CD4-positive, alpha-beta T cell treated with Interleukin-15 for 1 hour (primary cell): Measurements from ENCODE around the gene CCDC13.

ENCODE experiments used
- DNase-seq: peaks from one replicate; pipeline ENCODE4 v3.0.0-alpha.2; 2020

The CCDC13 gene

DNA sequence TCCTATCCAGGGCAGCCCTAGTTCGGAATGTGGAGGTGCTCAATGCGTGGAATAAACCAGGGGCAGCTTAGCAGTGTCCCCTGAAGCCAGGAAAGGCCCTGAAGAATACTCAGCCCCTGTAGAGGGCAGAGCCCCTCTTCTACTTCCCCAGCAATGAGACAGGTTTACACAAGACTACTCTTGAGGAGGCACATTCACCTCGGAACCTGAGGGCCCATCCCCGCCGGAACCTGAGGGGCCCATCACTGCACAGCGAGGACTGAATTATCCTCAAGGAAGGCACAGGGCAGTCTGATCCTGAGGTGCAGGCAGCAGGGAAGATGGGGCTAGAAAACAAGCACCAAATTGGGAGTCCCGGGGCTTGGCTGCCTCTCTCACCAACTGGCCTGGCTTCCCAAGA, 22.2 kb downstream of the CCDC13 start:
- no peak for DNase-seq

DNA sequence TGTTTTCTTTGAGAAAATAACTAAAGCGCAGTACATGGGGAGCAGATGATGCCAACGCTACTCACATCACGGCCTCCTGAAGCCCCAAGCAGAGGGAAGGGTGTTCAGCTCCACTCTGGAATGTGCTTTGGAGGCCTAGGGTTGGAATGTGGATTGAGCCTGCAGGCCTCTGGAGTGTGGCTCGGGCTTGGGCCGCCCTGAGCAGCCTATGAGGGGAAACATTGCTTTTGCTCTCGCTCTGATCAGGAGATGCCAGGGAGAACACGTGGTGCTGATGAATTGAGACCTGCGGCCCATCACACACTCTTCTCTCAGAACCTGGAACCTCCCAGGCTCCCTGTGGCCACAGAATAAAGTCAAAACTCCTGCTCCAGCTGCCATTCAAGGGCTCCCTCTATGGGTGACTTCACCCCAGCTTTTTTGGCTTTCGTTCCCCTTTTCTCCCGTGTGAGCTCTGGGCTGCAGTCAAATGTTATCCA, 23.3 kb downstream of the CCDC13 start:
- no peak for DNase-seq

DNA sequence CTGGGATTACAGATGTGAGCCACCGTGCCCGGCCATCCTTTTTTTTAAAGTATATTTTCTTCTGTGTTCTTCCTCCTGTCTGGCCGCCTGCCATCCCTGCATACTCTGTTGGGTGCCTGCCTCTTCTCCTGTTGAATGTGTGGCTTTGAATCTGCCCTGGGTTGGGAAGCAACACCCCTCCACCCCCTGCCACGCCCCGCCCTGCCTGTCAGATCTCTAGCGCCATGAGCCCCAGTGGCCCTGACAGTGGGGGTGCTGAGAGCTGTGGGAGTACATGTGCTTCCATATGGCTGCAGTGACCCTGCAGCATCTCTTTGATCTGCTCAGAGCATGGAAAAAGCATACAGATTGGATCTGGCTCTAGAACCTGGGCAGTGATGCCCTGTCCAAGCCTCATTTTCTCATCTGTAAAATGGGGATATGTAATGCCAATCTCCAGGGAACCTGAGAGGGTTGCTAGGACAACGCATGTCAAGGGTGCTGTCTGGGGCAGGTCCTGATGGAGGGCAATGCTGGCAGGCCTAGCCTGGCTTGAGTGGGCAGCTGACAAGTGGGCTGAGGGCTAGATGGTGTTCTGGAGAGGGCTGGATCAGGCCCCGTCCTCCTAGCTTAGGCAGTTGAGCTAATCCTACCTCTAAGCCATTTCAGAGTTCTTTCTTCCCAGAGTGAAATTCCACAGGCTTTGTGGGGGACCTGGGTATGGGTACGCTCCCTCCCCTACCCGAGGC, 23.9 kb downstream of the CCDC13 start:
- no peak for DNase-seq

DNA sequence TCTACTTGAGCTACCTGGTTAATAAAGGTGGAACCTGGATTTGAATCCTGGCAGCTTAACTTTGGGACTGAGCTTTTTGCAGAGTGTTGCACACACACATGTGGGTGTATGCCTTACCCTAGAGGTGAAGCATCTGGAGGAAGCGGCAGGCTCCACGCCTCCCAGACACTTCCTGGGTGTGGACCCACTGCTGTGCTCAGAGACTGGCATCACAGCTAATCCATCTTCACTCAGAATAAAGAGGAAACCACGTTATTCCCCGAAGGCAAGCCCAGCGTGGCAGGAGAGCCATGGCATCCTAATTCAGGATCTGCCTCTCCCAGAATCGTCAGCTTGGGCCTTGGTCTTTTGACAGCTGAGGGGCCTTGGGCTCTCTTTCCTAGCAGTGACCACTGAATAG, 25.5 kb downstream of the CCDC13 start:
- peak; percentile 46 for DNase-seq

DNA sequence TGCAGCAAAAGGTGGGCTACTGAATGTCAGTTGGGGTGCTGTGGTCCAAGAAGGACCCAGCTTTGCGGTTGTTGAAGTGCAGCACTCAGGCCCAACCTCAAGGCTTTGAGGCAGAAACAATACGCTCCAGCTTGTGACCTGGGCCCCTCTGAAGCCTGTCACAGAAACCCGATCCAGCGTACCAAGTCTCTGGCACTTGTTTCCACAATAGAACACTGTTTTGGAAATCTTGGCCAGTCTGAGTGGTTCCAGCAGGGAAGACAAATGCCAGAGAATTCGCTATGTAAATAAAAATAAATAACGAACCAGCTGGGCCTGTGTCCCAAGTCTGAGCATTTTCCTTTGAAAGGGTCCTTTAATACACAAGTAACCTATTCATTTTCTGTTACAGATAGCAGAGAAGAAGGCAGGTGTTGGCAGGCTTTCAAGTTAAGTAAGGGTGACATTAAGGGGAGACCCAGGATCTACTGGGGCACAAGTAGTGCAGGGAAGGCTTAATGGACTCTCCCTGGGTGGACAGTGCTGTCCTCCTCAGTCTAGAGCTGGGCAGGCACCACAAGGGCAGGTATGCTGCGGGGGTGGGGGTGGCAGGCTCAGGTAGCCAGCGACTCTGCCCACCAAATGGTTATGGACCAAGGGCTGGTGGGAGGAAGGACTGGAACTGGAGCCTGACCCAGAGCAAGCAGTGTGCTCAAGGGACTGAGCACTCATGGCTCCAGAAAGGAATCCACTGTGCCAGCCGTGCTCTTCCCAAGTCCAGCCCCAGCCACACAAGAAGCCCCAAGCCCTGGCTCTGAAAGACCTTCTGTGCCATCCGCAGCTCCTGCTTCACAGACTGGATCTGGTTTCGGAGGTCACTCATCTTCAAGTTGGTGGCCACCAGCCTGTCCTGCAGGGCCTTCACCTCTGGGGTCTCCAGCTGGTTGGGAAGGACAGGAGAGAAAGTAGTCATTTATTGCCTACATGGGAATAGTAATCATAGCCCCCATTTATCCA, 26.3 kb downstream of the CCDC13 start:
- no peak for DNase-seq

DNA sequence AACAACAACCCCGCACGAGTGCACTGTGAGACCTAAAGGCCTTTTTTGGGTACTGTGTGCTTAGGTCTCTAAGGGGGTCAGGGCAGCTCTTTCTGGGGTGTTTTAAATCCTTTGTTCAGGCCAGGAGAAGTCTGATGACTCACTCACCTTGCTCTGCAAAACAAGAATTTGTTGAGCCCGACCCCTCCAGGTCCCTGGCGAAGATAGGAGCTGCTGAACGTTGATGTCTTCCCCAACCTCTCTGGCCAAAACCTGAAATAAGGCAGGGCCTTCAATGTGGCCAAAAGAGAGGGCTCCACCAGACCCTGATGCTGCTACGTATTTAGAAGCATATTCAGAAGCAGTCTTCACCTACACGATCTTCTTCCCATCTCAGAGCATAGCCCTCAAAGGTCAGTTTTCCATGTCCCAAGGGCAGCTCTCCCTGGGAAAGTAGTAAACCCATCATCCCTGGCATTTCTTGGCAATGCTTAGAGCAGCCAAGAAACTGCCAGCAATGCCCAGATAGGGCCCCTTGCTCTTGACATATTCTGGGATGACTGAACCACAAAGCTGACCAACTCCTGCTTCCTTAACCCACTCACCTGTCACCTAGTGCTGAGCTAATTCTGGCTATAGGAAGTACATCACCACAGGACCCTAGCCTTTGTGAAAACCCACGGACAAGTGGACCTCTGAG, 27.1 kb downstream of the CCDC13 start:
- no peak for DNase-seq

DNA sequence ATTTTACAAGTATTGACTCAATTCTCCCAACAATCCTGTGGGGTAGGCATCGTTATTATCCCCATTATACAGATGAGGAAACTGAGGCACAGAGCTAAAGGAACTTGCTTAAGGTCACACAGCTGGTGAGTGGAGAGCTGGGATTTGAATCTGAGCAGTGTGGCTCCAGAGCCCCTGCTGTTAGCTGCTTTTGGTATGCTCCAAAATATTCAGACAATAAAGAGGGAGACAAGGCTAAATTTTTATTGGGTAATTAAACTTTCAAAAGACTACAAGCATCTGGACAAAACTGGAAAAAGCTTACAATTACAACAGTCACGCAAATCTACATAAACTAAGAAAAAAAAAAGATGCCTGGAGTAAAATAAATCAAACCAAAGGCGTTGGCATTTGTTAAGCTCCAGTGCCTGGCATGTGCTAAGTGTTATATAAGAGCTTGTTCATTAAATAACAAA, 27.7 kb downstream of the CCDC13 start:
- no peak for DNase-seq

DNA sequence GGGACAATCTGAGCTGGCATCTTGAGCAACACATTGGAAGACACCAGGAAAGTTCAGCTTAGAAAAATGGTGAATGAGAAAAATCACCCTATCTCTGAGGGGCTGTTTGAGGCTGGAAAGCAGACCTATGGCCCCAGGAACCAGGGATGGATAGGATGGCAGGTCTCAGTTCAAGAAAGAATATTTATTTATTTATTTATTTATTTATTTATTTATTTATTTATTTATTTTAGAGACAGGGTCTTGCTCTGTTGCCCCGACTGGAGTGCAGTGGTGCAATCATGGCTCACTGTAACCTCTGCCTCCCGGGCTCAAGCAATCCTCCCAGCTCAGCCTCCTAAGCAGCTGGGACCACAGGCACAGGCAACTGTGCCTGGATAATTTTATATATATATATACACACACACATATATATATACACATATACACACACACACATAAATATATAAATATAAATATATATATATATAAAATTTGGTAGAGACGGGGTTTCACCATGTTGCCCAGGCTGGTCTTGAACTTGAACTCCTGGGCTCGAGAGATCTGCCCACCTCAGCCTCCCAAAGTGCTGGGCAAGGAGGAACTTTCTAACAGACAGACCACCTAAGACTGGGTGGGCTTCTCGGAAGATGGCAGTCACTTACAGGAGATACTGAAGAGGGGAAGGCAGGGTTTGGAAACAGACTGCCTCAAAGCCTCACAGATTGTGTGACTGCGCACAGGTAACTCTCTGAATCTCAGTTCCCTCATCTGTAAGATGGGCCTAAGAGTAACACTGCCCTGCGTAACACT, 29.7 kb downstream of the CCDC13 start:
- DNase-seq, result no peak

DNA sequence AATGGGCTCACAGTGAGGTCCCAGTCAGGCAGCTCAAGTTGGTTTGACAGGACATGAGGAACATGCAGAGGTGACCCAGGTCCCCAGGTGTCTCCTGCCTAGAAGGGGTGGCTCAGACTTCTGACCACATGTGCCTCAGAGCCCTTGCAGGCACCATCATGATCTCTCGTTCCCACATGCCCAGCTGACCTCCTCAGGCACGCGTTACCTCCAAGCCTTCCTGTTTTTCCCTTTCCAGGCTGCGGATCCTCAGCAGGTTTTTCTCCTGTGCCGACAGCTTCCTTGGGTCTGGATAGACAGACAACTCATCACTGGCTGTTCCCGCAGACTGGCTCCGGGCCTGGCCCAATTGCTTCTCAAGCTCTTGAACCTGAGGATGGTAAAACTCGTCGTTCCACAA, 30.4 kb downstream of the CCDC13 start:
- DNase-seq, result no peak

DNA sequence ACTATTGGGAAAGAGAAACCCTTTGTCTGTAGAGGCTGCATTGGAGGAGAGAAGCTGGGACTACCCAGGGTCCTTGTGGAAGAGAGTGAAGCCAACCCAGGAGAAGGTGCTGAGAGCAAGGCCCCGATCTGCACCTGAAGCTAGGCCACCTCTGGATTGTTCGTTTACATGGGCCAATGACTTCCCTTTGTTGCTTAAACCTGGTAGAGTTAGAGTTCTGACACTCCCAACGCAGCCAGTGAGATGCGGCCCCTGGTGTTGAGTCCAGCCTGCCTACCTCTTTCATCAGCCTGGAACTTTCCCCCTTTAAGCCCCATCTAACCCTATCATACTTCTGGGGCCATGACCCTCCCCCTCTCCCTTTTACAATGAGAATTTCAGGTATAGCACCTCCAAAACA, 30.8 kb downstream of the CCDC13 start:
- DNase-seq, result no peak

DNA sequence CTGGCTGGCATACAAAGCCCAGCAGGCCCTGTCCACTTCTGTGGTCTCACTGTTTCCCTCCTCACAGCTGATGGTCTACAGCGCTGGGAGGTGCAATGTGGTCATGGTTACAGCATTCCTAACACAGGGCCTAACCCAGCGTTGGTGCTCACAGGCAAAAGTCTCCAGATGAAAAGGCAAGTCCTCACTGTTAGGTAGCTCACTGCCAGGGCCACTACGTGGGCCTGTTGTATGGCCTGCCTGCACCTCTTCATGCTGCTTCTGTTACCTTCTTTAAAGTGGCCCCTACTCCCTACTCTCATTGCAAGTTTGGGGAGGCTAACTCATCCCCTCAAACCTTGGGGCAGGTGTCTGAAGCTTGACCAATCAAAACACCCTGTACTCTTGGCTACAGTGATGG, 31.3 kb downstream of the CCDC13 start:
- no peak for DNase-seq

DNA sequence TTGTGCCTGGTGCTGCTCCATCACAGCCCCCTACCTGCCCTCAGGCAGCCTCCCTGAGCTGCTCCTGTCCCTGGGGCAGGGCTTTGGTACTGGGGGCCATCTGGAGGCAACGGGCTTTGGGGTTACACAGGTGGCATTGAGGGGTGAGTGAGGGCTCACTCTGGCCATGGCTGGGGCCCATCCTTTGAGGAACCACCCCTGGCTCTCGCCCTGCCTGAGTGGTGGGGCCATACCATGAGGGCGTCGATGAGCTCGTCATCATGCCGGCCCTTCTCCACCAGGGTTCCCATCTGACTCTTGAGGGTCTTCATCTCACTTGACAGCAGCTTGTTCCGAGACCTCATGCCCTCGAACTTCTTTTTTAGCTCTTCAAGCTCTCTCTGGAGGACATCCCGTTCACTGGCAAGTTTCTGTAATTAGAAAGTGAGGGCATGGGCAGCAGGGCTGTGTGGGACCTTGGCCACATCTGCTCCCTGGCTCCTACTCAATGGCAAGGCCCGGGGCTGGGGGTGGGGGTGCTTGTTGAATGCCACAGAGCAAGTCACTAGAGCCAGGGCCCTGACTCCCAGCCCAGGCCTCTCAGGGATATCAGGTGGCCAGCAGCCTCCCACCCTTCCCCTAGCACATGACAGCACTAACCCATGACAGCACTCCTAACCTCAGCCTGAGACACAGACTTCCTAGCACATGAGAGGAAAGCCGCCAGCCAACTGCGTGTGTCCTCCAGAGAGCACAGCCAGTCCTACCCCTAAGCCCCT, 33.5 kb downstream of the CCDC13 start:
- no peak for DNase-seq

DNA sequence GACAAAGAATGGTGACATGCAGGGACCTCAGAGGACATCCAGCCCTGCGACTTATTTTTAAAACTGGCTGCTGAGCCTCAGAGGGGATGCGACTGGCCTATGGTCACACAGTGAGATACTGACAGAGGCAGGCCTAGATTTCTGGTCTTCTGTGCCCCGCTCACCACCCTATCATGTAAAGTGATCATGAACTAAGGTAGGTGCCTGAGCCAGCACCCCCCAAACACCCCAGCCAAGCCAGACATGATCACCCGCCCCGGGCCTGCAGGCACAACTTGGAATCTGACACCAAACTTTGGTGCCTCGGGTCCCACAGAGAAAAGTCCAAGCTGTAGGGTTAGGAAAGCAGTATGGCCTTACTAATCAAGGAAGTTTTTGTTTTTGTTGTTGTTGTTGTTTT, 36.5 kb downstream of the CCDC13 start:
- no peak for DNase-seq

DNA sequence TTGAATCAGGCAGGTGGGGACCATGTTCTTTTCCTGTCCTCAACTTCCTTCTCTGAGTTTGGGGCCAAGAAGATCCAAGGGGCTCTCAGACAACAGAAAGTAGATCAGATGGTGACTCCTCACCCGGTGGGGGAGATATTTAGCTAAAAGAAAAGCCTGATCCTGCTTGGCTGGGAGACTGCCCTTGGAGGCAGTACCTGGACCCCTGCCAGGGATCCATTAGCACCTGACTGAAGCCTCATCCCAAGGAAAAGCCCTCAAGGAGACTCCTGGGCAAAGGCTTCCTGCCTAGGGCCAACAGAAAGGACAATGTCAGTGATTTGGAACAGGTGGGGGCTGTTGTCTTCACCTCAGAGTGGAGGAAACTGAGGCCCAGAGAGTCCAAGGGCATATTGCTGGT, 37.0 kb downstream of the CCDC13 start:
- DNase-seq, result no peak

DNA sequence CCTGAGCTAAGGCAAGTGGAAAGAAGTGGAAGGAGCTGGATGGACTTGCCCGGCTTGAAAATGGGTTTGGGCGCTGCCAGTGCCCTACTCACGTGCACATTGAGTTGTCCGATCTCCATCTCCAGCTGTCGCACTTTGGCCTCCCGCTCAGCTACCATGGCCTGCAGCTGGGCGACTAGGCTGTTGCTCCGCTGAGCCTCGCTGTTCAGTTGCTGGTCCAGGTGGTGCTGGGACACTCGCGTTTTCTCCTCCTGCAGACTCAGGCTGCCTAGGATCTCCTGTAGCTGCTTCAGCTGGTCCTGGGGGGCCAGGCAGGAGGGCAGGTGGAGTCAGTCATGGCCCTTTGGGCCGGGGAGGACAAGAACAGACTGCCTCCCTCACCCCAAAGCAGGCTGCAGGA, 37.4 kb downstream of the CCDC13 start:
- DNase-seq, result no peak

DNA sequence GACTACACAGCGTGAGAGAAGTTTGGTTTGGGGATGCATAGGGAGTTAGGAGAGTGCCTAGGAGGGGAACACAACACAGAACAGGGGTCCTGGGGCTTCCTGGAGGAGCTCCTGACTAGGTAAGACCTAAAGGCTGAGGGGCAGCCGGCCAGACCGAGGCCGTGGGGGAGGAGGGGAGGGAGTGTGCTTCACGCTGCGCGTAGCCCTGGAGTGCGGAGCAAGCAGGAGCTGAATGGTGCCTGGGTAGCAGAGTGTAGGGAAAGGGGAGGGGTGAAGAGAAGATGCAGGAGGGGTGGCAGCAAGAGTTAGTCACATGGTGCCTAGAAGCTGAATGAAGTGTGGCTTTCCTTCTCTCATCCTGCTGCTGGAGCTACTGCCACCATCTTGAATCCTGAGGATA, 38.0 kb downstream of the CCDC13 start:
- no peak for DNase-seq

DNA sequence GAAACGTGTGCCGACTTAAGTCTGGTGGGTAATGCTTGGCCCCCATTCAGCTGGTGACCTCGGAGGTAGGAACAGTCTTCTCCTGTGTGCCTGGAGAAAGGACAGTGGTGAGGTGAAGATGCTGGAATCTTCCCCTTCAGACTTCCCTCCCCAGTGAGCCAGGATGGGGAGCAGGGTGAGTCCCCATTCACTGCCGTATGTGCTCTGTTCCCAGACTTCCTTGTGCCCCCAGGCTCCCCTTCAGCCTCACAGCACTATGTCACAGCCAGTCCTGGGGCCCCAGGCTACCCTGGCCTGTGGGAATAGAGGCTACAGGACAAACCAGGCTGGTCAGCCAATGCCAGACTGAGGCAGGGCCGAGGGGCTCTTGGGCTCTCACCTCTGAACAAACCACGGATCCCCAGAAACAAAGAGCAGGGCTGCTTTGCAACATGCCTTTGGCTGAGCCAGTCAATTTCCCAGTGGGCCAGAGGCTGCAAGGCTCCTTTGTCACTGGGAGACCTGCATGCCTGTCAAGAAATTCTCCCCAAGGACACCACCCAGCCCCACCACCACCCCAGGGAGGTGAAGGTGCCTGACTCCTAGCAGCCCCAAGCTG, 38.7 kb downstream of the CCDC13 start:
- DNase-seq, result no peak

DNA sequence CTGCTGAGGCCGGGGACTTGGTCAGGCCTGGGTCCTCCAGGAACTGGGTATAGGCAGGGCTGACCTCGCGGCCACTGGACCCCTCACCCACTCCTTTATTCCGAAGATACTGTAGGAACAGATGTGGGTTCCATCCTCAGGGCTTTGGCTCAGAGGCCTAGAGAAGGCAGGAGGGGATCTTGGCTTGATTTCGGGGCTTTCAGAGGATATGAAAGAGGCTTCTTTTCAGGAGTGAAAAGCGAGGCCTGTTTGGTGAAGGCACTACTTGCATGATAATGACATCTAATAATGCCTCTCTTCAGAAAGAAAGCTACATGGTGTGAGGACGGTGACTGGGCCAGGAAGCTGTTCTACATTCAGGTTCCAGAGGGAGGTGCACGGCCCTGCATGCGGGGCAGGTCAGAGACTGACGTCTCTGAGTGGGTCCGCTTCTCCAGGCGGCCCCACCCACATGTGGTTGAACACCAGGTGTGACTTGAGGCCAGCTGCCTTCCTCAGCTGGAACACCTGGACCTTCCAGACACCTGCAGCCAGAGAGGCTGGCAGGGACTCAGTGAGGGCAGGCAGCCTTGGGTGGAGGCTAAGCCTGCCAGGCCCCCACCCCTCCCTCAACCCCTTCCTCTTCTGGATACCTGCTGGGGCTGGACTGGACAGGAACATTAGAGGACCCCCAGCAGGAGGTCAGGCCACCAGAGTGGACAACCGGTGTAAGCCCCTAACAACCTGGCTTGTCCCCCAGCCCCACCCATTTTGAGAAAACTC, 39.4 kb downstream of the CCDC13 start:
- no peak for DNase-seq

DNA sequence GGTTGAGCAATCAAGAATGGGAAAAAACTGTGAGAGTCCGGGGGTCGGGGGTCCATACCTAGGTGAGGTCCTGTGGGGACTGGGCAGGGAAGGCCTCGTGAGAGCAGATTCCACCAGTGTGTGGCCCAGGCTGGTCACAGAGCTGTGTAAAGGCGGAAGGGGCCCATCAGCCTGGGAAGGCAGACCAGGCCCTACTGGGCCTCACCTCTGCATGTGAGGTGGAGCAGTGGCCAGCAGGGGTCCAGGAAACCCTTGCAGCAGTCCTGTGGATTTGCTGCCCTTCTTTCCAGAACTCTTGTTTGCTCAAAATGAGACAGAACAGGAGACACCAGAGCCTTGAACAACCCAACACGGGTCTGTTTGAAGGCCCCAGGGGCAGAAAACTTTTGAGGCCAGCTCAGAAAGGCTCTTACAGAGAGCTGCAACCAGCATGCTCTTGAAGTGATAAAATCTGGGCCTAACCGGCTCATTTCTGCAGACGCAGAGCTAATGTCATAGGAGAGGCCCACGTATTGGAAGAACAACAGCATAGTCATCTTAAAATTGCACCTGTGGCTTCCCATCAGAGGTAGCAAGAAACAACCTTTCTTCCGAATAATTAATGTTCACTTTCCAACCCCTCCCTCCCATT, 40.1 kb downstream of the CCDC13 start:
- DNase-seq, result no peak
